NCI-H524 treated with DMSO at 0.1 percent for 48 hours (cell line): ENCODE data around the gene TMEM47.

Source experiments
- DNase-seq: peaks from one replicate; lab custom pipeline; 2025; lab: John Stamatoyannopoulos, UW

TMEM47 gene

GRCh38 chrX:34656842-34657725 is at the start of gene TMEM47:
TMEM47 (minus strand) TSS chrX:34657285; CDS start chrX:34657029, 256 bp downstream.
- peak; percentile 2 for DNase-seq

GRCh38 chrX:34687095-34687494 is 30.0 kb upstream of the TMEM47 start:
- DNase-seq = no peak

GRCh38 chrX:34659575-34659974 is 2.5 kb upstream of the TMEM47 start:
- no peak for DNase-seq

- DNase-seq = no peak
Observed at GRCh38 chrX:34658326-34658725, 1.2 kb upstream of the TMEM47 start.

GRCh38 chrX:34657726-34658070 is 613 bp upstream of the TMEM47 start:
- DNase-seq = no peak

GRCh38 chrX:34656467-34656841 is 631 bp downstream of the TMEM47 start:
- DNase-seq = no peak

GRCh38 chrX:34655501-34656455 is 1.3 kb downstream of the TMEM47 start:
- no peak for DNase-seq

GRCh38 chrX:34654696-34655490 is 2.2 kb downstream of the TMEM47 start:
- no peak for DNase-seq

- DNase-seq = no peak
Observed at GRCh38 chrX:34653811-34654210, 3.3 kb downstream of the TMEM47 start.

- DNase-seq = no peak
Observed at GRCh38 chrX:34642849-34643248, 14.2 kb downstream of the TMEM47 start.

GRCh38 chrX:34638116-34638515 is 19.0 kb downstream of the TMEM47 start:
- DNase-seq = no peak

GRCh38 chrX:34634349-34634748 is 22.7 kb downstream of the TMEM47 start:
- DNase-seq = no peak

- no peak for DNase-seq
Observed at GRCh38 chrX:34632384-34632783, 24.7 kb downstream of the TMEM47 start.

- DNase-seq = no peak
Observed at GRCh38 chrX:34631479-34632220, 25.4 kb downstream of the TMEM47 start.

- no peak for DNase-seq
Observed at GRCh38 chrX:34629572-34629971, 27.5 kb downstream of the TMEM47 start.

GRCh38 chrX:34624416-34624815 is 32.7 kb downstream of the TMEM47 start:
- DNase-seq = no peak

GRCh38 chrX:34619920-34620319 is 37.2 kb downstream of the TMEM47 start:
- DNase-seq = no peak

- DNase-seq = no peak
Observed at GRCh38 chrX:34612036-34612435, 45.0 kb downstream of the TMEM47 start.

- no peak for DNase-seq
Observed at GRCh38 chrX:34598362-34598761, 58.7 kb downstream of the TMEM47 start.

GRCh38 chrX:34586936-34587335 is 70.1 kb downstream of the TMEM47 start:
- DNase-seq = no peak

GRCh38 chrX:34586346-34586911 is 70.7 kb downstream of the TMEM47 start:
- no peak for DNase-seq
